GM23248 (cell line): Measurements from ENCODE around the gene LOXHD1.

Source experiments
- EZH2 ChIP-seq: fragments of 200-600 bp; sonication (generic); IDR thresholded peaks from 2 replicates; pipeline ENCODE4 v1.6.1; 2018; ENCODE audit warnings: antibody characterized with exemption, mild to moderate bottlenecking; ENCODE audit not compliant: insufficient read depth, poor library complexity, severe bottlenecking
- EZH2phosphoT487 ChIP-seq: fragments of 200-600 bp; sonication (generic); IDR thresholded peaks from 2 replicates; pipeline ENCODE4 v1.6.1; 2018; ENCODE audit warnings: antibody characterized with exemption, moderate library complexity, mild to moderate bottlenecking, low read depth; ENCODE audit not compliant: insufficient read depth

DNA sequence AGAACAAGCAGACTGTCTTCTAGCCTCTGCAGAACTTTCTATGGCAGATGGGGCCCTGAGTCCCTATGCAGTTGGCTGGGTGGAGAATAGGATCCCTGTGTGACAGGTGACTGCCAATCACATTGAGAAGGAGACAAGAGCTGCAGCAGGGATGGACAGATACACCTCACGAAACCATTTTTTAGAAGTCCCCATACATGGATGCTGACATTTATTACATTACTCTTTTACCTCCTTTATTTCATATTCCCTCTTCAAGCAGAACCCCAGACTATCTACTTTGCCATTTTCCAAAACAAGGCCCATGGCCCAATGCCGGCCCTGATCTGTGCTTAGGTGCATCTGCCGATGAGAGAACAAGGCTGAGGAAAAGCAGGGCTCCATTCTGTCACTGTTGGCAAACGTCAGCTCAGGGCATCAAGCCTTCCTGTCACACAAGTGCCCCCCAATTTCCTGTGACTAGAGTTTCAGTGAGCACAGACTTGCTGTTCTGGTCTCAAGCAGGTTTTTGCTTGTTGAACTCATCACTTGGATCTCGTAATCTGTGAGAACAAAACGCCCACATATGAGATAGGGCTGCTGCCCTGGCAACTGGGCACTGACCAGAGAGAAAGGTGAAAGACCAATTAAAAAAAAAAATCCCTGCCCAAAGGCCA is 35.8 kb downstream of the LOXHD1 start:
- TF ChIP-seq EZH2 = no peak
- TF ChIP-seq EZH2phosphoT487 = no peak
